Fibroblast of lung (primary cell): ENCODE data around the gene LONP1. TPM values are rescaled to one million over a fixed set of nuclear protein-coding genes. Genes with fewer than 3 reads are reported as not detected.

Source experiments
- DNase-seq, 2 donors: peaks; one replicate each; pipeline versions ENCODE4 v3.0.0 to v3.0.0-alpha.2; 2010; ENCODE audit warnings: low read depth in 2 of 2
- H2AFZ ChIP-seq: 2 replicates; pipeline ENCODE4 v1.5.1; 2012; ENCODE audit warnings: low read length, control low read depth, inconsistent platforms
- H3K27ac ChIP-seq: 2 replicates; pipeline ENCODE4 v1.5.1; 2011; ENCODE audit warnings: low read length, control low read depth; ENCODE audit not compliant: insufficient read depth
- H3K27me3 ChIP-seq: 2 replicates; pipeline ENCODE4 v1.5.1; 2011; ENCODE audit warnings: mild to moderate bottlenecking, low read length; ENCODE audit not compliant: control insufficient read depth, insufficient read depth
- H3K36me3 ChIP-seq: 2 replicates; pipeline ENCODE4 v1.5.1; 2011; ENCODE audit warnings: low read length; ENCODE audit not compliant: control insufficient read depth, insufficient read depth
- H3K4me1 ChIP-seq: 2 replicates; pipeline ENCODE4 v1.5.1; 2011; ENCODE audit warnings: low read length; ENCODE audit not compliant: control insufficient read depth, insufficient read depth; ENCODE audit errors: extremely low read depth
- H3K4me2 ChIP-seq: 2 replicates; pipeline ENCODE4 v1.5.1; 2011; ENCODE audit warnings: low read length, control low read depth; ENCODE audit not compliant: insufficient read depth; ENCODE audit errors: extremely low read depth
- H3K4me3 ChIP-seq, 4 experiments: fragments of 200-600 bp in 1 of 4; sonication (generic) in 1 of 4; replicated peaks in 1 of 4; 2 replicates each; pipeline ENCODE4 v1.5.1; 2011 to 2016; ENCODE audit warnings: low read length in 4 of 4, low read depth in 3 of 4, mild to moderate bottlenecking in 3 of 4, control low read depth in 2 of 4, inconsistent platforms in 1 of 4, mixed read lengths in 1 of 4; ENCODE audit not compliant: insufficient read depth in 1 of 4; ENCODE audit errors: control extremely low read depth in 1 of 4
- H3K79me2 ChIP-seq: 2 replicates; pipeline ENCODE4 v1.5.1; 2012; ENCODE audit warnings: mild to moderate bottlenecking, low read length, inconsistent platforms; ENCODE audit not compliant: control insufficient read depth, insufficient read depth
- H3K9ac ChIP-seq: 2 replicates; pipeline ENCODE4 v1.5.1; 2011; ENCODE audit warnings: mild to moderate bottlenecking, low read length, control low read depth; ENCODE audit not compliant: insufficient read depth
- H3K9me3 ChIP-seq: 2 replicates; pipeline ENCODE4 v1.5.1; 2012; ENCODE audit warnings: low read depth, low read length; ENCODE audit not compliant: control insufficient read depth, insufficient read depth
- H4K20me1 ChIP-seq: 2 replicates; pipeline ENCODE4 v1.5.1; 2011; ENCODE audit warnings: low read length; ENCODE audit not compliant: control insufficient read depth, insufficient read depth; ENCODE audit errors: extremely low read depth
- EZH2 ChIP-seq: IDR thresholded peaks from 2 replicates; pipeline ENCODE4 v1.5.1; 2012; ENCODE audit warnings: low read length, control low read depth, mild to moderate bottlenecking; ENCODE audit errors: missing control alignments
- polyA plus RNA-seq, 2 donors: library from polyadenylated mRNA; depleted of rRNA in 1 of 2; stranded (reverse) in 1 of 2; unstranded in 1 of 2; fragments of >200 nt; gene quantifications; 2 replicates each; pipeline ENCODE4 v1.2.1, GENCODE V29; 2011 to 2012; ENCODE audit warnings: missing spikeins in 1 of 2
- total RNA-seq: library from RNA; depleted of rRNA; stranded (reverse); fragments of >200 nt; gene quantifications from 2 replicates; pipeline ENCODE4 v1.2.1, GENCODE V29; 2014
- TF ChIP-seq, protein P1 (sequence below), 2 donors: IDR thresholded peaks in 1 of 2; conservative IDR thresholded peaks in 1 of 2; 1 replicate in 1 of 2; 2 replicates in 1 of 2; pipeline ENCODE4 v1.5.1; 2011 to 2012; ENCODE audit warnings: low read length in 2 of 2, control low read depth in 1 of 2, inconsistent platforms in 1 of 2, low read depth in 1 of 2, mild to moderate bottlenecking in 1 of 2

The LONP1 gene
- total and polyA plus RNA-seq, 2 donors (not counting 1 experiment from before 2014, with no cell fraction given), result 29.8 to 172 TPM

GRCh38 chr19:5652261-5652660 is 67.7 kb downstream of the LONP1 start:
- Histone ChIP-seq H4K20me1 (peaks cover 2% of the 10 kb centered on the region), H3K4me2 (no peak overlapping the region), H3K9ac (no peak overlapping the region), H3K4me1 (no peaks in the 10 kb centered on the region), H3K27ac (no peak overlapping the region), H3K9me3 (no peaks in the 10 kb centered on the region), H3K27me3 (no peaks in the 10 kb centered on the region), H3K36me3 (peaks cover 31% of the 10 kb centered on the region), H3K4me3 (no peak overlapping the region), H2AFZ (no peak overlapping the region), H3K79me2 (peaks cover 2% of the 10 kb centered on the region)
- no peak for DNase-seq
- no peak for TF ChIP-seq EZH2
- TF ChIP-seq, protein P1, sequence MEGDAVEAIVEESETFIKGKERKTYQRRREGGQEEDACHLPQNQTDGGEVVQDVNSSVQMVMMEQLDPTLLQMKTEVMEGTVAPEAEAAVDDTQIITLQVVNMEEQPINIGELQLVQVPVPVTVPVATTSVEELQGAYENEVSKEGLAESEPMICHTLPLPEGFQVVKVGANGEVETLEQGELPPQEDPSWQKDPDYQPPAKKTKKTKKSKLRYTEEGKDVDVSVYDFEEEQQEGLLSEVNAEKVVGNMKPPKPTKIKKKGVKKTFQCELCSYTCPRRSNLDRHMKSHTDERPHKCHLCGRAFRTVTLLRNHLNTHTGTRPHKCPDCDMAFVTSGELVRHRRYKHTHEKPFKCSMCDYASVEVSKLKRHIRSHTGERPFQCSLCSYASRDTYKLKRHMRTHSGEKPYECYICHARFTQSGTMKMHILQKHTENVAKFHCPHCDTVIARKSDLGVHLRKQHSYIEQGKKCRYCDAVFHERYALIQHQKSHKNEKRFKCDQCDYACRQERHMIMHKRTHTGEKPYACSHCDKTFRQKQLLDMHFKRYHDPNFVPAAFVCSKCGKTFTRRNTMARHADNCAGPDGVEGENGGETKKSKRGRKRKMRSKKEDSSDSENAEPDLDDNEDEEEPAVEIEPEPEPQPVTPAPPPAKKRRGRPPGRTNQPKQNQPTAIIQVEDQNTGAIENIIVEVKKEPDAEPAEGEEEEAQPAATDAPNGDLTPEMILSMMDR (conservative IDR thresholded peaks at IDR 0.05 in 1 of 2, IDR thresholded peaks at IDR 0.05 in 1 of 2; ENCODE audit: low read depth in 1 of 2, low read length in 2 of 2), result no peak

DNA sequence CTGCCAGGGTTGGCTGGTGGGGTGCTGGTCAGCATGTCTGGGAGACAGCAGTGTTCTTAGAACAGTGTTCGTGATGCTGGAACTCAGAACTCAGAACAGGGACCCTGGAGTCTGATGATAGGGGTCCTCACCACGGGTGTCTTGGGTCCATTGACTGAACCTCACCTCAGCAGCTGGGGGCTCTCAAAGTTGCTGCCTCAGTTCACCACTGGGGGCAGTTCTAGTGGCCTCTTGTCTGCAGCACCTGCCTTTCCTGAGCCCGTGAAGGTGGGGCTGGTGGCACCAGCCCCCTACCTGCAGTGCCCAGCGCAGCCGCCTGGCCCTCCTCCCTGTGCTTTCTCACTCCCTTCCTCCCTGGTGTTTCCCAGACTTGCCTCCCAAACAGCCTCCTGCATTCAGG is 68.6 kb downstream of the LONP1 start:
- no peaks in the 10 kb centered on the region for H3K4me1 ChIP-seq
- no peaks in the 10 kb centered on the region for H3K9me3 ChIP-seq
- H3K79me2 ChIP-seq, result peaks cover 8% of the 10 kb centered on the region
- no peak overlapping the region for H2AFZ ChIP-seq
- no peak for TF ChIP-seq EZH2
- TF ChIP-seq, protein P1 (conservative IDR thresholded peaks at IDR 0.05 in 1 of 2, IDR thresholded peaks at IDR 0.05 in 1 of 2; ENCODE audit: low read depth in 1 of 2, low read length in 2 of 2), result no peak
- DNase-seq, result no peak
- H4K20me1 ChIP-seq, result peaks cover 2% of the 10 kb centered on the region
- H3K27ac ChIP-seq, result no peak overlapping the region
- H3K9ac ChIP-seq, result no peak overlapping the region
- no peaks in the 10 kb centered on the region for H3K27me3 ChIP-seq
- H3K36me3 ChIP-seq, result peaks cover 38% of the 10 kb centered on the region
- H3K4me3 ChIP-seq, result no peak overlapping the region
- H3K4me2 ChIP-seq, result no peak overlapping the region

DNA sequence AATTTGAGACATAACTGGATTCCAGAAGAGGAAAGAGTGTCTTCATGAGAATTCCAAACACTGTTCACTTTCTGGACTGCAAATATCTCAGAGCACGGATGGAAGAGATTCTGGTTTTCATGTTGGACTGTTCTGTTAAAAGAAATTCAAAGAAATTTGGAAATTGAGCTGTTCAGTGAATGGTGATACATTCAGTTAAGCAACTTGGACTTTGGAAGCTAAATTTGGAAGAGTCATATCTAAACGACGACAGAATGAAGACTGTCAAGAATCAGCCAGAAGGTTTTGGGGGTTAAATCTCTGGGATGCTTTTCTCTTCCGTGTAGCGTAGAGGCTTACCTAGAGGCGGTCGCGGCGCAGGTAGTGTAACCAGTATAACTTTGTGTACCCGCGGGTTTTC is 71.5 kb downstream of the LONP1 start:
- Histone ChIP-seq H3K9me3 (no peaks in the 10 kb centered on the region), H4K20me1 (peaks cover 7% of the 10 kb centered on the region), H3K9ac (no peak overlapping the region), H3K27me3 (no peaks in the 10 kb centered on the region), H3K27ac (no peak overlapping the region), H2AFZ (no peak overlapping the region), H3K4me3 (no peak overlapping the region), H3K79me2 (peaks cover 31% of the 10 kb centered on the region), H3K4me1 (peaks cover under 1% of the 10 kb centered on the region), H3K4me2 (no peak overlapping the region), H3K36me3 (peaks cover 41% of the 10 kb centered on the region)
- TF ChIP-seq, protein P1 (conservative IDR thresholded peaks at IDR 0.05 in 1 of 2, IDR thresholded peaks at IDR 0.05 in 1 of 2; ENCODE audit: low read depth in 1 of 2, low read length in 2 of 2), result no peak
- TF ChIP-seq EZH2, result no peak
- DNase-seq, result no peak
